ENCODE data around the gene TEX261.

DNA sequence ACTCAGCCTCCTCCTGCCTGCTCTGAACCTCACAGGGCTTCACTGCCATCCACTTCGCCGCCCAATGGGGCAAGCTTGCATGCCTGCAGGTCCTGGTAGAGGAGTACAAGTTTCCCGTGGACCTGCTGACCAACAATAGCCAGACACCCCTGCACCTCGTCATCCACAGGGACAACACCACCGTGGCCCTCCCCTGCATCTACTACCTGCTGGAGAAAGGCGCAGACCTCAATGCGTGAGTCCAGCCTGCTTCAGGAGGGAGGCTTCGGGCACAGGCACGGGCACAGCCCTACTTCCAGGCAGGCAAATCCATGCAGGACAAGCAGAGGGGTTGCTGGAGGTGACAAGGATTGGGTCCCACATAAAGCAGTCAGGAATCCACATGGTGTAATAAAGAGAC, 15.0 kb downstream of the TEX261 start:
- TF ChIP-seq POLR2AphosphoS5 (IDR thresholded peaks at IDR 0.05; ENCODE audit: low read depth, low read length) (no peak), SIN3A (IDR thresholded peaks at IDR 0.05; ENCODE audit: borderline replicate concordance, low read depth, low read length) (no peak)
